Type B pancreatic cell (in vitro differentiated cells): Measurements from ENCODE around the gene DOC2B. TPM values are rescaled to one million over a fixed set of nuclear protein-coding genes. Genes with fewer than 3 reads are reported as not detected.
"Not testable (repeated sequence)": the region's sequence is repeated elsewhere in the genome, so short reads cannot be mapped to it uniquely, and the experiment has no call there.

Experiments used
- DNase-seq: peaks from one replicate; pipeline ENCODE4 v3.0.0; 2021; ENCODE audit warnings: mixed read lengths; ENCODE audit not compliant: unreplicated experiment; ENCODE audit errors: extremely low spot score
- H3K27ac Mint-ChIP-seq: 2 replicates; pipeline ENCODE4 v1.8.0; 2021; ENCODE audit warnings: mild to moderate bottlenecking, mixed read lengths
- H3K27me3 Mint-ChIP-seq: 2 replicates; pipeline ENCODE4 v1.8.0; 2021; ENCODE audit warnings: mixed read lengths
- H3K36me3 Mint-ChIP-seq: 2 replicates; pipeline ENCODE4 v1.8.0; 2021; ENCODE audit warnings: mixed read lengths
- H3K4me1 Mint-ChIP-seq: one replicate; pipeline ENCODE4 v1.8.0; 2021; ENCODE audit warnings: mixed read lengths; ENCODE audit not compliant: unreplicated experiment
- H3K4me3 Mint-ChIP-seq: 2 replicates; pipeline ENCODE4 v1.8.0; 2021; ENCODE audit warnings: mild to moderate bottlenecking, mixed read lengths
- H3K9me3 Mint-ChIP-seq: 2 replicates; pipeline ENCODE4 v1.8.0; 2021; ENCODE audit warnings: mixed read lengths
- CTCF ChIP-seq: fragments of 200-600 bp; sonication (generic); conservative IDR thresholded peaks from 2 replicates; pipeline ENCODE4 v1.5.0; 2021; ENCODE audit warnings: antibody characterized with exemption, mild to moderate bottlenecking
- total RNA-seq: library from RNA; stranded (reverse); gene quantifications from 2 replicates; pipeline ENCODE4 v1.2.1, GENCODE V29; 2021; ENCODE audit warnings: low replicate concordance

DOC2B gene
- total RNA-seq, 1 donor from 2014 or later = 6.3 TPM

DNA sequence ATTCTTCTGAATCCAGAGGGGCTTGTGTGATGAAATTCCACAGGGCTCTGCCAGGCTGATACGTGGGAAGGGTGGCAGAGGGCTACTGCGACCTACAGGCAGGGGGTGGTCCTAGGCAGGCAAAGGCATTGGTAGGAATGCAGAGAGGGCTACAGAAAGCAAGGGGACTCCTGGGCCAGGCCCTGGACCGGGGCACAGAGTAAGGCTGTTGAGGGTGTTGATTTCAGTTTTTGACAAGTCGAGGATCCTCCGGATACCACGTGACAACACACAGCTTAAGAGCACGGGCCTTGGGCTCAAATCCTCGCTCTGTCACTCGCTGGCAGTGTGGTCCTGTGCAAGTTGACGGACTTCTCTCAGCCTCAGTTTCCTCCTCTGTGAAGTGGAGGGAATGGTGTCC is 19.1 kb upstream of the DOC2B start:
- no peak for DNase-seq
- Mint-ChIP-seq H3K9me3 (no peaks in the 10 kb centered on the region), H3K36me3 (no peaks in the 10 kb centered on the region), H3K4me3 (peak overlapping the region; percentile 43), H3K27ac (no peak overlapping the region), H3K4me1 (peaks cover 40% of the 10 kb centered on the region), H3K27me3 (peaks cover 23% of the 10 kb centered on the region)
- no peak for TF ChIP-seq CTCF

GRCh38 chr17:199806-200545 is 18.5 kb upstream of the DOC2B start:
- DNase-seq = no peak
- Mint-ChIP-seq H3K4me3 (peak overlapping the region; percentile 43), H3K27me3 (peaks cover 23% of the 10 kb centered on the region), H3K4me1 (peaks cover 45% of the 10 kb centered on the region), H3K36me3 (no peaks in the 10 kb centered on the region), H3K9me3 (no peaks in the 10 kb centered on the region), H3K27ac (peak overlapping the region; percentile 53)
- no peak for TF ChIP-seq CTCF

GRCh38 chr17:199191-199604 is 17.7 kb upstream of the DOC2B start:
- H3K27me3 Mint-ChIP-seq = peaks cover 23% of the 10 kb centered on the region
- peak overlapping the region; percentile 53 for H3K27ac Mint-ChIP-seq
- TF ChIP-seq CTCF = no peak
- peak overlapping the region; percentile 53 for H3K4me3 Mint-ChIP-seq
- no peaks in the 10 kb centered on the region for H3K9me3 Mint-ChIP-seq
- peaks cover 40% of the 10 kb centered on the region for H3K4me1 Mint-ChIP-seq
- DNase-seq = no peak
- H3K36me3 Mint-ChIP-seq = no peaks in the 10 kb centered on the region

- peaks cover 36% of the 10 kb centered on the region for H3K4me1 Mint-ChIP-seq
- H3K36me3 Mint-ChIP-seq, DNase-seq, H3K9me3 Mint-ChIP-seq, H3K4me3 Mint-ChIP-seq, H3K27ac Mint-ChIP-seq: not testable (repeated sequence)
- peaks cover 18% of the 10 kb centered on the region for H3K27me3 Mint-ChIP-seq
Observed at GRCh38 chr17:198225-198624, 16.8 kb upstream of the DOC2B start.

DNA sequence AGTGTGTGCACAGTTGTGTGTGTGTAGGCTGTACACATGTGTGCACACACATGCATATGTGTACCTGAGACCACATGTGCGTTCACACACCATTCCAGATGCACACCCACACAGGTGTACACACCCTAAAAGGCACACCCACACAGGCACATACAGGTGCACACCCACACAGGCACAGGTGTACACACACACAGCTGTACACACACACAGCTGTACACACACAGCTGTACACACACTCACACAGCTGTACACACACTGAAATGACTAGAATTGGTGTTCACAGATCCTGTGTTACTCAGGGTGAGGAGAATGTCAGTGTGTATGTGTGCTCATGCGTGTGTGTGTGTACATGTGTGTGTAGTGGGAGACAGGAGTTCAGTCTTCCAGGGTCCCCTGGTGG is 15.9 kb upstream of the DOC2B start:
- no peak for TF ChIP-seq CTCF
- no peak overlapping the region for H3K4me3 Mint-ChIP-seq
- peaks cover 18% of the 10 kb centered on the region for H3K27me3 Mint-ChIP-seq
- H3K9me3 Mint-ChIP-seq = no peaks in the 10 kb centered on the region
- H3K4me1 Mint-ChIP-seq = peaks cover 34% of the 10 kb centered on the region
- H3K36me3 Mint-ChIP-seq = no peaks in the 10 kb centered on the region
- no peak for DNase-seq
- no peak overlapping the region for H3K27ac Mint-ChIP-seq

- no peak for DNase-seq
- H3K27ac Mint-ChIP-seq = no peak overlapping the region
- H3K9me3 Mint-ChIP-seq = no peaks in the 10 kb centered on the region
- no peak overlapping the region for H3K4me3 Mint-ChIP-seq
- TF ChIP-seq CTCF = no peak
- H3K27me3 Mint-ChIP-seq = peaks cover 14% of the 10 kb centered on the region
- H3K36me3 Mint-ChIP-seq = no peaks in the 10 kb centered on the region
- H3K4me1 Mint-ChIP-seq = peaks cover 28% of the 10 kb centered on the region
Observed at GRCh38 chr17:194828-195602, 13.6 kb upstream of the DOC2B start.
